OCI-LY3 (cell line): ENCODE data around the gene S100B.

Experiments used
- H2AFZ ChIP-seq: fragments of 200-600, 300-600 bp; shearing (Covaris generic); 2 replicates; pipeline ENCODE4 v1.6.0; 2014; ENCODE audit warnings: antibody characterized with exemption, low read depth, low read length
- H3K27ac ChIP-seq: fragments of 200-600, 300-600 bp; sonication (generic); 2 replicates; pipeline ENCODE4 v1.5.1; 2014; ENCODE audit warnings: mild to moderate bottlenecking, low read length, moderate library complexity, mixed read lengths
- H3K27me3 ChIP-seq: fragments of 200-600, 300-600 bp; sonication (generic); 2 replicates; pipeline ENCODE4 v1.6.1; 2014; ENCODE audit warnings: low read depth, low read length, mixed read lengths
- H3K36me3 ChIP-seq: fragments of 200-600, 300-600 bp; sonication (generic); replicated peaks from 2 replicates; pipeline ENCODE3; 2014; ENCODE audit warnings: low read depth, low read length, mixed read lengths
- H3K4me1 ChIP-seq: fragments of 300-600, 200-600 bp; sonication (generic); 2 replicates; pipeline ENCODE4 v1.6.1; 2014; ENCODE audit warnings: low read length, mixed read lengths
- H3K4me2 ChIP-seq: fragments of 200-600, 300-600 bp; sonication (generic); 2 replicates; pipeline ENCODE4 v1.6.1; 2014; ENCODE audit warnings: low read length, mixed read lengths
- H3K4me3 ChIP-seq: fragments of 300-600, 200-600 bp; sonication (generic); 2 replicates; pipeline ENCODE4 v1.5.1; 2014; ENCODE audit warnings: antibody characterized with exemption, mild to moderate bottlenecking, low read length, moderate library complexity
- H3K79me2 ChIP-seq: fragments of 300-600, 200-600 bp; shearing (Covaris generic); 2 replicates; pipeline ENCODE4 v1.6.1; 2014; ENCODE audit warnings: mild to moderate bottlenecking, low read length, mixed read lengths
- H3K9ac ChIP-seq: fragments of 300-600, 200-600 bp; shearing (Covaris generic); 2 replicates; pipeline ENCODE4 v1.6.0; 2014; ENCODE audit warnings: mild to moderate bottlenecking, low read length, moderate library complexity
- H3K9me3 ChIP-seq: fragments of 200-600, 300-600 bp; shearing (Covaris generic); 2 replicates; pipeline ENCODE4 v1.6.1; 2014; ENCODE audit warnings: low read length, mixed read lengths; ENCODE audit not compliant: insufficient read depth
- H4K20me1 ChIP-seq: fragments of 200-600, 300-600 bp; sonication (generic); 2 replicates; pipeline ENCODE4 v1.6.1; 2016; ENCODE audit warnings: low read length, mixed read lengths; ENCODE audit not compliant: insufficient read depth
- CTCF ChIP-seq: fragments of 200-600, 300-600 bp; sonication (generic); IDR thresholded peaks from 2 replicates; pipeline ENCODE4 v1.5.1; 2014; ENCODE audit warnings: antibody characterized with exemption, low read length, low read depth
- EZH2phosphoT487 ChIP-seq: fragments of 200-600 bp; shearing (Covaris generic); IDR thresholded peaks from 2 replicates; pipeline ENCODE4 v1.6.1; 2018; ENCODE audit warnings: antibody characterized with exemption, mixed run types, low read depth

The S100B gene

GRCh38 chr21:46610018-46610701 lies 5.3 kb upstream of the S100B start:
- H3K4me2 ChIP-seq: peak overlapping the region; percentile 82; the same call in 1 of the 2 replicates
- H3K4me3 ChIP-seq: no peak overlapping the region
- H2AFZ ChIP-seq: no peak overlapping the region
- peaks cover 52% of the 10 kb centered on the region for H3K4me1 ChIP-seq
- H3K36me3 ChIP-seq: no peaks in the 10 kb centered on the region
- no peak overlapping the region; the same call in 1 of the 2 replicates for H3K9ac ChIP-seq
- H3K27me3 ChIP-seq: no peaks in the 10 kb centered on the region
- H3K79me2 ChIP-seq: no peaks in the 10 kb centered on the region
- peak overlapping the region; percentile 87; the same call in 1 of the 2 replicates for H3K27ac ChIP-seq
- H3K9me3 ChIP-seq: no peaks in the 10 kb centered on the region
- no peak for TF ChIP-seq CTCF
- no peak for TF ChIP-seq EZH2phosphoT487
- H4K20me1 ChIP-seq: no peaks in the 10 kb centered on the region

GRCh38 chr21:46608672-46609111 lies 3.8 kb upstream of the S100B start:
- Histone ChIP-seq H3K36me3 (no peaks in the 10 kb centered on the region), H3K9ac (peak overlapping the region; percentile 36; the same call in 1 of the 2 replicates), H3K27ac (peak overlapping the region; percentile 87), H3K4me2 (peak overlapping the region; percentile 82), H3K4me3 (peak overlapping the region; percentile 48), H3K4me1 (peaks cover 52% of the 10 kb centered on the region), H4K20me1 (no peaks in the 10 kb centered on the region), H3K9me3 (no peaks in the 10 kb centered on the region), H3K79me2 (no peaks in the 10 kb centered on the region), H2AFZ (no peak overlapping the region), H3K27me3 (no peaks in the 10 kb centered on the region)
- no peak for TF ChIP-seq EZH2phosphoT487
- peak; percentile 24; the same call in 1 of the 2 replicates for TF ChIP-seq CTCF

GRCh38 chr21:46607636-46608035 lies 2.8 kb upstream of the S100B start:
- no peak for TF ChIP-seq EZH2phosphoT487
- TF ChIP-seq CTCF: no peak
- Histone ChIP-seq H3K9me3 (no peaks in the 10 kb centered on the region), H3K4me2 (peak overlapping the region; percentile 82), H3K4me3 (peak overlapping the region; percentile 48), H3K36me3 (no peaks in the 10 kb centered on the region), H3K9ac (peak overlapping the region; percentile 20; the same call in 1 of the 2 replicates), H3K27ac (peak overlapping the region; percentile 87), H4K20me1 (no peaks in the 10 kb centered on the region), H3K79me2 (no peaks in the 10 kb centered on the region), H3K27me3 (no peaks in the 10 kb centered on the region), H2AFZ (no peak overlapping the region), H3K4me1 (peaks cover 52% of the 10 kb centered on the region)

GRCh38 chr21:46606427-46606813 lies 1.5 kb upstream of the S100B start:
- peak overlapping the region; percentile 85 for H2AFZ ChIP-seq
- TF ChIP-seq EZH2phosphoT487 (no peak), CTCF (no peak)
- peak overlapping the region; percentile 82 for H3K4me2 ChIP-seq
- H3K27ac ChIP-seq: peak overlapping the region; percentile 31
- H4K20me1 ChIP-seq: no peaks in the 10 kb centered on the region
- no peaks in the 10 kb centered on the region for H3K9me3 ChIP-seq
- no peaks in the 10 kb centered on the region for H3K36me3 ChIP-seq
- peak overlapping the region; percentile 36; the same call in 1 of the 2 replicates for H3K9ac ChIP-seq
- H3K79me2 ChIP-seq: no peaks in the 10 kb centered on the region
- 0 out of 2 replicates have a peak overlapping the region, but pooled peaks have one; percentile 12 for H3K4me3 ChIP-seq
- no peaks in the 10 kb centered on the region for H3K27me3 ChIP-seq
- H3K4me1 ChIP-seq: peaks cover 58% of the 10 kb centered on the region
